GM12878 (cell line): ENCODE data around the gene FHIP1A. TPM values are rescaled to one million over a fixed set of nuclear protein-coding genes. Genes with fewer than 3 reads are reported as not detected.

ENCODE experiments used
- ATAC-seq: fragments of 200-7000 bp; cut with Tn5 transposase; 3 replicates; pipeline ENCODE4 v1.9.1; 2020; ENCODE audit warnings: mild to moderate bottlenecking, moderate library complexity
- BruUV-seq: library from RNA; stranded (reverse); fragments of 400-500 nt; replicated peaks from 2 replicates; lab custom pipeline; 2021; lab: Mats Ljungman, UMichigan
- CTCF ChIA-PET: fragments of 300-600 bp; sonication (Branson Sonifier 250); formaldehyde crosslinking; extraction: SDS; loops from one replicate; lab custom pipeline; 2021; ENCODE audit warnings: inconsistent platforms; lab: Yijun Ruan, JAX
- POLR2A ChIA-PET: fragments of 350-600 bp; formaldehyde crosslinking; extraction: SDS; loops from one replicate; lab custom pipeline; 2021; ENCODE audit warnings: inconsistent platforms; lab: Charles Lee
- RAD21 ChIA-PET: fragments of 300-600 bp; sonication (Branson Sonifier 250); formaldehyde crosslinking; loops from one replicate; lab custom pipeline; 2023; ENCODE audit warnings: antibody characterized with exemption; ENCODE audit not compliant: unreplicated experiment; lab: Charles Lee
- SMC1A ChIA-PET: fragments of 300-600 bp; sonication (Branson Sonifier 250); formaldehyde crosslinking; loops from one replicate; lab custom pipeline; 2023; ENCODE audit not compliant: unreplicated experiment, uncharacterized antibody; lab: Charles Lee
- DNase-seq: peaks from one replicate; pipeline ENCODE4 v3.0.0-alpha.2; 2011; ENCODE audit warnings: low read depth, low spot score
- FAIRE-seq: peaks from 3 replicates; lab custom pipeline; 2011; peaks lifted over from hg19 to GRCh38; lab: Jason Lieb, UNC
- H2AFZ ChIP-seq: 2 replicates; pipeline ENCODE4 v1.6.0; 2011; ENCODE audit warnings: low read depth, low read length, control low read depth; ENCODE audit not compliant: control insufficient read depth
- H3K27ac ChIP-seq: 2 replicates; pipeline ENCODE4 v1.5.1; 2011; ENCODE audit warnings: control low read depth; ENCODE audit not compliant: control insufficient read depth, insufficient read depth
- H3K27me3 ChIP-seq, 2 experiments: replicated peaks in 1 of 2; 2 replicates each; pipeline versions ENCODE4 v1.6.0 to v1.6.1; 2011; ENCODE audit warnings: low read length in 1 of 2; ENCODE audit not compliant: control insufficient read depth in 2 of 2, insufficient read depth in 2 of 2
- H3K36me3 ChIP-seq, 2 experiments: 2 replicates each; pipeline ENCODE4 v1.5.1; 2011; ENCODE audit warnings: low read length in 1 of 2; ENCODE audit not compliant: control insufficient read depth in 2 of 2, insufficient read depth in 2 of 2
- H3K4me1 ChIP-seq: 2 replicates; pipeline ENCODE4 v1.6.1; 2011; ENCODE audit warnings: mild to moderate bottlenecking, low read length, moderate library complexity, mixed read lengths; ENCODE audit not compliant: control insufficient read depth, insufficient read depth
- H3K4me2 ChIP-seq: 2 replicates; pipeline ENCODE4 v1.6.0; 2011; ENCODE audit warnings: control low read depth; ENCODE audit not compliant: control insufficient read depth, insufficient read depth
- H3K4me3 ChIP-seq: fragments of 200-600 bp; sonication (generic); 2 replicates; pipeline ENCODE4 v1.5.1; 2016
- H3K79me2 ChIP-seq: 2 replicates; pipeline ENCODE4 v1.6.0; 2011; ENCODE audit warnings: low read length; ENCODE audit not compliant: control insufficient read depth, insufficient read depth
- H3K9ac ChIP-seq: 2 replicates; pipeline ENCODE4 v1.8.0; 2011; ENCODE audit warnings: low read length, control low read depth, mixed read lengths; ENCODE audit not compliant: control insufficient read depth, insufficient read depth
- H3K9me3 ChIP-seq: replicated peaks from 3 replicates; pipeline ENCODE4 v1.5.1; 2011; ENCODE audit warnings: mild to moderate bottlenecking, low read length; ENCODE audit not compliant: control insufficient read depth, insufficient read depth
- H4K20me1 ChIP-seq: 2 replicates; pipeline ENCODE4 v1.6.0; 2011; ENCODE audit not compliant: control insufficient read depth, insufficient read depth
- ATF7 ChIP-seq: fragments of 450-650 bp; IDR thresholded peaks from 2 replicates; pipeline ENCODE4 v1.6.1; 2016; ENCODE audit warnings: low read depth, mild to moderate bottlenecking
- BACH1 ChIP-seq: fragments of 450-650 bp; IDR thresholded peaks from 2 replicates; pipeline ENCODE4 v1.6.1; 2017; ENCODE audit warnings: mild to moderate bottlenecking, borderline replicate concordance
- BCLAF1 ChIP-seq: fragments of 450-650 bp; IDR thresholded peaks from 2 replicates; pipeline ENCODE4 v1.6.1; 2017; ENCODE audit warnings: antibody characterized with exemption, mild to moderate bottlenecking, moderate library complexity
- JUND ChIP-seq: IDR thresholded peaks from 2 replicates; pipeline ENCODE4 v1.6.1; 2012; ENCODE audit warnings: low read depth, mild to moderate bottlenecking, low read length, improper control_type of control experiment, moderate library complexity
- MAX ChIP-seq: IDR thresholded peaks from 2 replicates; pipeline ENCODE4 v1.6.1; 2012; ENCODE audit warnings: low read depth, low read length, improper control_type of control experiment
- NFXL1 ChIP-seq: fragments of 450-650 bp; IDR thresholded peaks from 2 replicates; pipeline ENCODE4 v1.6.1; 2017; ENCODE audit warnings: antibody characterized with exemption, mild to moderate bottlenecking, borderline replicate concordance
- PML ChIP-seq: IDR thresholded peaks from 2 replicates; pipeline ENCODE4 v1.6.1; 2012; ENCODE audit warnings: low read length, inconsistent platforms
- SP1 ChIP-seq: IDR thresholded peaks from one replicate; pipeline ENCODE4 v1.6.1; 2011; ENCODE audit warnings: low read depth, low read length
- TBL1XR1 ChIP-seq: IDR thresholded peaks from 2 replicates; pipeline ENCODE4 v1.6.1; 2012; ENCODE audit warnings: low read depth, low read length, improper control_type of control experiment
- ZNF24 ChIP-seq: fragments of 450-650 bp; IDR thresholded peaks from 2 replicates; pipeline ENCODE4 v1.6.1; 2017; ENCODE audit warnings: antibody characterized with exemption, mild to moderate bottlenecking
- WGBS: methylation state at CpG from one replicate; pipeline ENCODE4 v1.1.6; 2016; ENCODE audit warnings: low lambda C conversion rate; ENCODE audit not compliant: insufficient replicate concordance, insufficient coverage; ENCODE audit errors: missing lambda C conversion rate; 5-methylcytosine and 5-hydroxymethylcytosine counted together
- in situ Hi-C: fragments of 300-500 bp; cut with MboI; formaldehyde crosslinking; loops from 9 replicates; pipeline ENCODE4 v1.14.3; 2018; ENCODE audit warnings: mixed read lengths
- intact Hi-C: fragments of 100-400 bp; cut with micrococcal nuclease; formaldehyde crosslinking; loops from one replicate; pipeline ENCODE4 v1.14.2; 2022; ENCODE audit not compliant: unreplicated experiment
- polyA plus RNA-seq, 11 experiments: library from polyadenylated mRNA; depleted of rRNA in 4 of 11; unstranded in 6 of 11; stranded (reverse) in 5 of 11; fragments of >200 nt; fragmentation: Nextera tagmentation in 4 of 11; fragmentation: Illumina TruSeq in 1 of 11; extraction: Ambion mirVana in 4 of 11; extraction: Trizol in 1 of 11; gene quantifications; 1 replicate in 1 of 11; 2 replicates in 10 of 11; pipeline versions ENCODE4 v1.2.1 to v1.2.3, GENCODE V29; 2011 to 2016; ENCODE audit warnings: inconsistent platforms in 2 of 11, missing spikeins in 2 of 11, low read depth in 1 of 11
- total RNA-seq, 4 experiments: library from RNA; depleted of rRNA in 3 of 4; stranded (reverse); fragments of >200 nt in 3 of 4; fragmentation: Illumina TruSeq in 1 of 4; extraction: Trizol in 1 of 4; gene quantifications; 2 replicates each; pipeline versions ENCODE4 v1.2.1 to v1.2.3, GENCODE V29; 2013 to 2021

FHIP1A gene
- total and polyA plus RNA-seq, 10 of the 15 experiments (the other 5 are each of a cell fraction or from before 2014, with no cell fraction given) = 0.02 to 5.5 (median 0.13) TPM; not detected in 1

GRCh38 chr4:151429957-151430570 is 21.1 kb downstream of the FHIP1A start:
- no peaks in the 10 kb centered on the region for H3K4me1 ChIP-seq
- H4K20me1 ChIP-seq = no peaks in the 10 kb centered on the region
- H3K79me2 ChIP-seq = no peaks in the 10 kb centered on the region
- no peak overlapping the region for H3K9ac ChIP-seq
- FAIRE-seq (no peak), ATAC-seq (peak; percentile 86), DNase-seq (no peak)
- ChIA-PET RAD21 (no interaction called here), POLR2A (no interaction called here), SMC1A (interaction anchor here (0.7 to 1.3 kb wide), 2 partner anchors 9 to 19 kb away, joined by 3 to 6 read pairs; no protein-coding TSS in a partner anchor), CTCF (interaction anchor here (1.0 to 1.3 kb wide), 2 partner anchors 9 to 22 kb away, joined by 3 read pairs; no protein-coding TSS in a partner anchor)
- no peaks in the 10 kb centered on the region; a peak in 1 of 4 replicates for H3K27me3 ChIP-seq
- in situ Hi-C loops (no loop called here), intact Hi-C loops (no loop called here)
- H3K9me3 ChIP-seq = no peaks in the 10 kb centered on the region
- H3K4me3 ChIP-seq = no peak overlapping the region
- 0% methylated on average over 1 of the region's 1 CpG for WGBS
- H3K36me3 ChIP-seq = no peaks in the 10 kb centered on the region
- TF ChIP-seq MAX (no peak), BCLAF1 (no peak), TBL1XR1 (no peak), SP1 (no peak), NFXL1 (no peak), JUND (no peak), BACH1 (no peak), PML (no peak), ATF7 (0 out of 2 replicates have a peak, but pooled peaks have one; percentile 10), ZNF24 (peak; percentile 91)
- BruUV-seq = no TSS peak
- no peak overlapping the region for H3K4me2 ChIP-seq
- no peak overlapping the region for H3K27ac ChIP-seq
- no peak overlapping the region for H2AFZ ChIP-seq
